GM19324 (cell line): ENCODE data around the gene SDCCAG8.
"Not testable (repeated sequence)": the region's sequence is repeated elsewhere in the genome, so short reads cannot be mapped to it uniquely, and the experiment has no call there.

ENCODE experiments used
- ATAC-seq: cut with Tn5 transposase; IDR thresholded peaks from one replicate; pipeline ENCODE4 v1.9.1; 2021; ENCODE audit warnings: mild to moderate bottlenecking, moderate library complexity; ENCODE audit not compliant: unreplicated experiment, low FRiP score

The SDCCAG8 gene

DNA sequence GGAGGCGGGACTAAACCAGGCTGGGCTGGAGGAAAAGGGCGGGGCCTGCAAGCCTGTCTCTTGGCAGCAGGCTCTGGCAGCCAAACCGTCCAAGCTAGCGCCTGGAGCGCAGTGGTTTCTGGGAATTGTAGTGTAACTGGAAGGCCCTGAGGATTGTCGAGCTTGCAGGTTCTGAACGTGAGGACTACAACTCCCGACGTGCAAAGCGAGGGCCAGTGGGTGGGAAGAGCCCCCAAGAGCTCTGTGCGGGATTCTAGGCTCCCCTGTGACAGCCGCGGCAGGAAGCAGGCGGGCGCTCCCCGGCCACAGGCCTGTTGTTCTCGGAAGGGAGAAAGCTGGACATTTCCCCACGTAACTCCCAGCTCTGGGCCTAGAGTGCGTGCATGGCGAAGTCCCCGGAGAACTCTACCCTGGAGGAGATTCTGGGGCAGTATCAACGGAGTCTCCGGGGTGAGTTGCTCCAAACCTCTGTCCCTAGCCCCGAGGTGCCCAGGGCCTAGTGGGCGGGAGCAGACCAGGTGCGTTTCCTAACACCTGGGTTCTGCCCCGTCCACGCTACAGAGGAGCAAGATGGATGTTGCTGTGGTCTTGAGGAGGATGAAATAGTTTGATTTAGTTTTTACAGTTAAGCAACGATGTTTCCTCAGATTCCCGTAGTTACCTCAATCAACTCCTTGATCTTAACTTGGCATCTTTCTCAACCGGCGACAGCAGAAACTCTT lies at the start of gene SDCCAG8:
SDCCAG8 (plus strand) TSS at position 251 of the 722 bp plus-strand sequence; CDS start at position 384, 133 bp downstream.
- ATAC-seq, result peak; percentile 81

DNA sequence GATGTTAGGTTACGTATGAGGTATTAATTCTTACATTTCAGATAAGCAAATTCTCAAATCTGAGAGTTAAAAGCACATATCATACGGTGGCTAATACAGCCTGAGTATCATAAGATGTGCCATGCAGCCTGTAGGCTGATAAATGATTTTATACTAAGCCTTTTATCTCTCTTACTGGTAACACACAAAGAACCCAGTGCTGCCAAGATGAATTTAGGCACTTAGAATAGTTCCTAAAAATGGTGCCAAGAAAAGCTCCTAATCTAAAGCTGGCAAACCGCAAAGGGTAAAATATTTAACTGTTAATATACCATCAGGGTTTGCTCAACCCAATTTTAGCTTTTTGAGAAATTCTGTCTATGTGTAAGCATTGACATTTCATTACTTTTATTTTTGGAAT lies 43.9 kb upstream of the SDCCAG8 start:
- ATAC-seq, result not testable (repeated sequence)

DNA sequence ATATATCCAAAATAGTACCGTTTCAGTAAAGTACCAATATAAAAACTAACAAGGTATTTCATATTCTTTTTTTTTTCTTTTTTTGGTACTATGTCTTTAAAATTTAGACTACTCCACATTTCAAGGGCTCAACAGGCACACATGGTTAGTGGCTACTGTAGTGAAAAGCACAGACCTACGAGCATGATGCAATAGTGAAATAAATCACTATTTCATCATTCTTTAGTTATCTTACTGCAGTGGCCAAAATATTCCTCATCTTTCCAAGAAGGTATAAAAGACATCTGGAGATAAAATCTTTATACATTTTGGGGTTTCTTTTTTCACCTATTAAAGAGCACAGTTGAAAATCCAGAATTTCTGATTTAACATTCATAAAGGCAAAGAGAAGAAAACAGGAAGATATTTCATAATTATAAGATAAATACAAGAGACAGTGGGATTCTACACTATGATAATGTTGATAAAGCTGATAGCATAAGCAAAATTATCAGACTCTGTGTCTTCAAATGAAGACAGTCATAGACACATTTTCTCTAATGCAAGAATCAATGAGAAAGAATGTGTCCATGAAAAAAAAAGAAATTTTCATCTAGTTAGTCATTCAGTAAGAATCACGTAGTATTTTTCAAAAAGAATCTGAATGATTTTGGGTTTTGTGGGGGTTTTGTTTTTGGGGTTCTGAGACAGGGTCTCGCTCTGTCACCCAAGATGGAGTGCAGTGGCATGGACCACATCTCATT lies 42.6 kb upstream of the SDCCAG8 start:
- ATAC-seq, result no peak

DNA sequence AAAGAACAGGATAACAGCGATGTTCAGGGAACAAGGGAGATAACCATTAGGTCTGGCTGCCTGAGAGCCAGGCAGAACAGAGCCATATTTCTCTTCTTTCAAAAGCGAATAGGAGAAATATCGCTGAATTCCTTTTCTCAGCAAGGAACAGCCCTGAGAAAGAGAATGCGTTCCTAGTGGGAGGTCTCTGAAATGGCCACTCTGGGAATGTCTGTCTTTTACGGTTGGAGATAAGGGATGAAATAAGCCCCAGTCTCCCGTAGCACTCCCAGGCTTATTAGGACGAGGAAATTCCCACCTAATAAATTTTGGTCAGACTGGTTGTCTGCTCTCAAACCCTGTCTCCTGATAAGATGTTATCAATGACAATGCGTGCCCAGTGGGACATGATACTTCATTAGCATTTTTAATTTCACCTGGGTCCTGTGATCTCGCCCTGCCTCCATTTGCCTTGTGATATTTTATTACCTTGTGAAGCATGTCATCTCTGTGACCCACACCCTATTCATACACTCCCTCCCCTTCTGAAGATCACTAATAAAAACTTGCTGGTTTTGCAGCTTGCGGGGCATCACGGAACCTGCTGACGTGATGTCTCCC lies 40.5 kb upstream of the SDCCAG8 start:
- not testable (repeated sequence) for ATAC-seq

DNA sequence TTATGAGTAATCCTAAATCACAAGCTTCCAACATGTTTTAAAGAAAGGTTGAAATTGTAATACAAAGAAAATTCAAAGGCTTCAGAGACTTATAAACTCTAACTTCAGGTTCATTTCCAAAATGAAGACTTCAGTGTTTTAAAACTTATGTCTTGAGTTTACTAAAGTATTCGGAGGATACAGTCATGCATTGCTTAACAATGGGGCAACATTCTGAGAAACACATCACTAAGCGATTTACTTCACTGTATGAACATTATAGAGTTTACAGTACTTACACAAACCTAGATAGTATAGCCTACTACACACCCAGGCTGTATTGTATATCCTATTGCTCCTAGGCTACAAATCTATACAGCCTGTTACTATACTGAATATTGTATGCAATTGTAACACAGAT lies 39.1 kb upstream of the SDCCAG8 start:
- ATAC-seq, result no peak

DNA sequence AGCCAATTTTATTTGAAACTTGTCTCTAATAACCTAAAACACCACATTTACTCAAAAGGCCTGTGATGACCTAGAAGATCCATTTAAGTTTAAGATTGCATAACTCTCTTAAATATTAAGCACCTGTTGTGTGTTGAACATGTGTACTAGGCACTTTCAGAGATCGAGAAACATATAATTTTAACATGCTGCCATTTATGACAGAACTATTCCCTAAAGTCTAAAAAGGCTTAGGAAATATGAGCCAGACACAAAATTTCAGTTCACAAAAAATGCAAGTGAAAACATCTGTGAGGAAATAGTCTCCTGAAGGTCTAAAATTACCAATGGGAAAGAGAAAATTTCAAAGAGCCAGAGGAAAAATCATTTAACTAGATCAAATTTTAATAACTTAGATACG lies 38.5 kb upstream of the SDCCAG8 start:
- no peak for ATAC-seq

DNA sequence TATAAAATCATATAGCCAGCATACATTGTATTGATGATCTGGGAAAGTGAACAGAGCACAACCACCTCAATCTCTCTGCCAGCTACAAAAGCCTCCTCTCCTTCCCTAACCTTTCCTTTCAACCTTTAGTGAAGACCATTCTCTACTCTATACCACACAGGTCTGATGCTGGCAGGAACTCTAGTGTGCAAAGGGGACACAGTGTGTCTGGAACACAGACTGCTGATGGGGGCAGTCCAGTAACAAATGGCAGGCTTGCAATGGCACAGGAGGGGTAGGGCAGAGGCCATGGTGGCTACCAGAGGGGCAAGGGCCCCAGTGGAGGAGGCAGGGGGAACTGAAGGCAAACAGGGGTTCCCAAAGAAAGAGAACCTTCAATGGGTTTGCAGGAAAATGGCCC lies 37.8 kb upstream of the SDCCAG8 start:
- ATAC-seq, result no peak

DNA sequence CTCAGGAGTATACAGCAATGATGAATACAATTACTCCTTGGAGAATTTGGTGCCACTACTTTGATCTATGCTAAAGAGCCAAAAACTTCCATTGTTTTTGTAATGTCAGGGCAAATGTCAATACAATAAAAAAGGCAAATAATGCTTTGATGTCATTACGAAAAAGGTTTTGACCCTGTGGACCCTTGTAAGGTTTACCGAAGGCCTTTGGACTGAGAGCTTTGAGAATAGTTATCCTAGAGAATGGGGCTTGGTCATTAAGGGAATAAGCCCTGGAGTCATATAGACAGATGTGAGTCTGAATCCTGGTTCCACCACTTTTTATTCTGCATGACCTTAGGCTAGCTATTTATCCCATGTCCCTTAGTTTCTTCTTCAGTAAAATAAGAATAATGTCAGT lies 28.2 kb upstream of the SDCCAG8 start:
- ATAC-seq, result no peak

DNA sequence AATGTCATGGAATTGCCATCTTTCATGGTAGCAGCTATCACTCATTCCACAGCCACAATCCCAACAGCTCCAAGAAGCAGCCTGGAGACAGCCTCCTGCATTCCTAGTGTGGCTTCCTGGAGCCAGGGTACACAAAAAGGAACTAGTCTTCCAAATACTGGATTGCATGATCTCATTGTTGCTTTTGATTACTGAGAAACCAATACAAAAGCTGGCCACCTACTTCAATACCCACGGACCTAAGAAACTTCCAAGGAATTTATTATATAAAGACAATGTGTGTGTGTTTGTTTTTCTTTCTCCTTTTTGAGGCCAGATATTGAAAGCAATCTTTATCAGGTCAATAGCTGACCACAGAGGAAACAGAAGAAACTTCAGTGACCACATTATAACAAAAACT lies 26.3 kb upstream of the SDCCAG8 start:
- ATAC-seq, result no peak

DNA sequence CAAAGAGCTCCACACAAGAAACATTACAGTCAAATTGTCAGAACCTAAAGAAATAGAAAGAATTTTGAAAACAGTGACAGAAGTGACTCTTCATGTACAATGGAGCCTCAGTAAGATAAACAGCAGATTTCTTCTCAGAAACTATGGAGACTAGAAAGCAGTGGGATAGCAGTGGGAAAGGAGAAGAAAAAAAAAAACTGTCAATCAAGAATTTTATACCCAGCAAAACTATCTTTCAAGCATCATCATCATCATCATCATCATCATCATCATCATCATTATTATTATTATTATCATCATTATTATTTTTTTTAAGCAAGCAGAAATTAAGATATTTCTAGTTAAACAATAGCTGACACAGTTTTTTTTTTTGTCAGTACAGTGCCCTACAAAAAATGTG lies 24.9 kb upstream of the SDCCAG8 start:
- ATAC-seq, result no peak

DNA sequence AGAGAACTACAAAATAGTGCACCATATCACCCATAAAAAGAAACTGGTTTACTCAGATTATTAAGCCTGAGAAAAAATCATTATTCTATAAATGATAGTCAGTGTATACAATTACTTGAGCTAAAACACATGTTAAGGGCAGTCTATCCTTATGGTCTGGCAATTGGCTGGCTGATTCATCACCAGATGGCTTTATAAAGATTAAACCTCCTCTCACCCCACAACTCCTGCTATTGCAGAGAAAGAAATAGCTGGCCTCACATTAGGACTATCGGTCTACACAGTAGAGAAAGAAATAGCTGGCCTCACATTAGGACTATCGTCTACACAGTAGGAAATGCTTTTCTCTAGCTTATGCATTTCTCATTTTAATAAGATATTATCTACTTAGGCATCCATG lies 21.9 kb upstream of the SDCCAG8 start:
- no peak for ATAC-seq

DNA sequence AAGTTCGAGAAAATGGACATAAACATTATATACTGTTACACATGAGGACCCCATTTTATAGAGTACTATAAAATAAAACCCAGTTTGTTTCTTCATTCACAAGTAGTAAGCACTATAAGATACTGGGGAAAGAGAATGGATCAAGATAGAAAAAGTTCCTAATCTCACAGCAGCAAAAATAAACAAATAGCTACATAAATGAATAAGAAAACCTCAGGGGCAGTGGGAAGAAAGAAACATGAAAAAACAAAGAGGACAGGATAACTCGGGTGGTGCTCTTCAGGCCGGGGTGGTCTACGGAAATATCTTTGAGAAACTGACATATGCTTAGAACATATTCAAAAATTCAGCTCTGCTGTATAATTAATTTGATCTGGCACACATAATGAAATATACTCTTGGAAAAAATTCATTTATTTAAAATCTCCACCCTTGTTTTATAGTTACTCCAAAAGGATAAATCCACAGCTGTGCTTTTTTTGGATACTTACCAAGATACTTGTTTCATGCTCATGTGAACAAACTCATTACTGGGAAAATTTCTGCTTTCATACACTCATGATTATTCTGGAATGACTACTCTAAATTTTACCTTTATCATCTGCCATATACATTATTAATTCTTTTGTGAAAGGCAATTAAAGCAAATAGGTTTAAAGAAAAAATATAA lies 20.7 kb upstream of the SDCCAG8 start:
- ATAC-seq, result no peak

DNA sequence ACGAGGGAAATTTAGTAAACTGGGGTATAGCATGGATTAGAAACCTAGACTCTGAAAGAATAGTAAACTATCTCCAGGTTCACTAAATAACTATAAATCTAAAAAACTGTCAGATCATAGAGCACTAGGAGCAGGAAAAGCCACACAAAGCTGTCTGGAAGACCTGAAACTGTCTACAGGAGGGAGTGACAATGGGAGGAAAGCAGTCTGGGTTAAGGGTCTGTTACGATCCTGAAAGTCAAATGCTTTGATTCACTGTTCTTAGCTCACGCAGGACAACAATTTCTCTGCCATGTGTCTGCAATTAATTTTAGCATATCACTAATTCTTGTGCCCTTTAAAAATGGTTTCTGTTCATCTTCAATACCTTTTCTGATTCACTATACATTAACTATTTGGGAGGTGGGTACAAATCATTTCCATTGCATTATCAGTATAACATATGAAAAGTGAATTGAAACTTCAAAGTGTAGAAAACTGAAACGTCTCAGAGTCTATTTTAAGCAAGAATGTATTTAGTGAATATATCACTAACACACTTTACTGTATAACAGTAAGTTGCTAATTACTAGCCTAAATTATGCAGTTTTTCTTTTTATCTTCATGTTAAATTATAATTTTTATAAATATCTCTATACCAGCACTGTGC lies 19.1 kb upstream of the SDCCAG8 start:
- ATAC-seq, result no peak

DNA sequence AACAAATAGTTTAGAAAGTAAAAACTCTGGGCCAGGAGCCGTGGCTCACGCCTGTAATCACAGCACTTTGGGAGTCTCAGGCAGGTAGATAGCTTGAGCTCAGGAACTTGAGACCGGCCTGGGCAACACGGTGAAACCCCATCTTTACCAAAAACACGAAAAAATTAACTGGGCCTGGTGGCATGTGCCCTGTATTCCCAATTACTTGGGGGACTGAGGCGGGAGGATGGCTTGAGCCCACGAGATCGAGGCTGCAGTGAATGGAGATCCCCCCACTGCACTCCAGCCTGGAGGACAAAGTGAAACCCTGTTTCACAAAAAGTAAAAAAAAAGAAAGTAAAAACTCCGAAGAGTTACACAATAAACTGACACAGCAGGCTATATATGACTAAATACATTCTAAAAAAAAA lies 11.4 kb upstream of the SDCCAG8 start:
- ATAC-seq, result peak; percentile 60

DNA sequence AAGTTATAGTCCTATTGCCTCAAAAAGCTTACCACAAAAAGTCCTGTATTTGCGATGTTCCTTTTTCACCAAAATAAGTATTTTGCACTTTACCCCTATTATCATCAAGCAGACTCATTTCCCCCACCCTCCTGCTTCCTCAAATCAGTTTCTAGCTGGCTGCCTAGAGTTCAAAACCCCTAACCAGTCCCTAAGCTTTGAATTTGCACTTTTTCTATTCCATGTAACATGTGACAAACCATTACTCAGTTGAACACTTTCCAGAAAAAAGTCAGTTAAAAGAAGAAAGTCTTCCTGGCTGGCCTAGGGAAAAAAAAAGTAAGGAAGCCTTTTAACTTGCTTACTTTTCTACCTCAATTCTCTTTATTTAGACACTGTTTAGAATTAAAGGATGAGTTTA lies 8.9 kb upstream of the SDCCAG8 start:
- no peak for ATAC-seq

DNA sequence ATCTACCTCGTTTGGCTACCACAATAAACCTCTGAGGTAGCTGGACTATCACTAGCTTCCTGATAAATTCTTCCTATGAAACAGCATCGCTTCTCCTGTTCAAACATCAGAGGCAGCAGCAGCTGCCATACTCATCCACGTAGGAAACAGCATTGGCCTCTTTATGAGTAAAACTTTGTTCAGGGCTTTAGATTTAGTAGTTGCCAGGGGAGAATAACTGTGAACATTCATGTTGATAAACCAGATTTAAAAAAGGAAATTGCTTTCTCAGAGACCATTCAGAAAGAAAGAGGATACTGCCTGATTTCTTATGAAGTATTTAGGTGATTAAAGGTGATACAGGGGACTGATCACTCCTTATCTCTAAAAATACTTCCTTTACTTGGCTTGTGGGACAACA lies 7.9 kb upstream of the SDCCAG8 start:
- no peak for ATAC-seq

DNA sequence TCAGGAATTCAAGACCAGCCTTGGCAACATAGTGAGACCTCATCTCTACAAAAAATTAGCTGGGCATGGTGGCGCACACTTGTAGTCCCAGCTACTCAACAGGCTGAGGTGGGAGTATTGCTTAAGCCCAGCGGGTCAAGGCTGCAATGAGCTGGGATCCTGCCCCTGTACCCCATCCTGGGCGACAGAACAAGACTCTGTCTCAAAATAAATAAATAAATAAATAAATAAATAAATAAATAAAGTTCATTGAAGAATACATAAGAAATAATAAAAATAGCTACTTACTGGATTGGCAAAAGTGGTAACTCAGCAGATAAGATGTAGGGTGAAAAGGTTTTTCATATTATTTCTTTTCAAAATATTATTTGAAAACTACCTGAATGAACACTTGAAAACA lies 6.6 kb upstream of the SDCCAG8 start:
- no peak for ATAC-seq

DNA sequence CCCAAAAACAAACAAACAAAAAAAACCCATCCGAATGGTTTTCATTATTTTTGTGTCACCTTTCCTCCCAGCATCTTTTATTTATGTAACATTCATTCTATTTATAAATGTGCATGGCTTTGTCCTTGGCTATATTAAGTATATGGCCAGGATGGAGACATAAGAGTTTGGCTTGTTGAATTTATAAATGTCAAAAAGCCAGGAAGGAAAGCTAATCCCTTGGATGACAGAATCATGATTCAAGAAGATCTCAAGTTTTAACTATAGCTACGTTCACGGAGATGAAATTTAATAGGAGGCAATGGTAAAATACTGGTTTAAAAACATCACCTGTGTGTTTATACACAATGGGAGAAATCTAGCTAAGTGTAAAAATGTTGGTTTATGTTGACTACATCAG lies 5.7 kb upstream of the SDCCAG8 start:
- ATAC-seq, result no peak

DNA sequence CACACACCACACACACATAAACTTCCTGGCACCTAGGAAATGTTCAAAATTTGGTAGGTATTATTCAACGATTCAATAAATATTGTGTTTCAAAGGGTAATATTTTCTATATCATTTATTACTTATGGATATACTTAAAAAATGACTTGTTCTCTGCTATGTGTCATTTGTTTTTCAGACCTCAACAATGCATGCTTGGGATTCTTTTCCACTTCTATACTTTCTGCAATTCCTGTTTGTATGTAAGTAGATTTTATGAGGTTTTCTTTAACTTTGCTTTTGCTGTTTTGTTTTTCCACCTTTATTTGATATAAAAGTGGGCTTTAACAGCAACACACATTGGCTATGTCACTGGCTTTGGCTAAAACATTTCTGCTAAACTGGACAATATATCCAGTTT lies 4.3 kb upstream of the SDCCAG8 start:
- no peak for ATAC-seq

DNA sequence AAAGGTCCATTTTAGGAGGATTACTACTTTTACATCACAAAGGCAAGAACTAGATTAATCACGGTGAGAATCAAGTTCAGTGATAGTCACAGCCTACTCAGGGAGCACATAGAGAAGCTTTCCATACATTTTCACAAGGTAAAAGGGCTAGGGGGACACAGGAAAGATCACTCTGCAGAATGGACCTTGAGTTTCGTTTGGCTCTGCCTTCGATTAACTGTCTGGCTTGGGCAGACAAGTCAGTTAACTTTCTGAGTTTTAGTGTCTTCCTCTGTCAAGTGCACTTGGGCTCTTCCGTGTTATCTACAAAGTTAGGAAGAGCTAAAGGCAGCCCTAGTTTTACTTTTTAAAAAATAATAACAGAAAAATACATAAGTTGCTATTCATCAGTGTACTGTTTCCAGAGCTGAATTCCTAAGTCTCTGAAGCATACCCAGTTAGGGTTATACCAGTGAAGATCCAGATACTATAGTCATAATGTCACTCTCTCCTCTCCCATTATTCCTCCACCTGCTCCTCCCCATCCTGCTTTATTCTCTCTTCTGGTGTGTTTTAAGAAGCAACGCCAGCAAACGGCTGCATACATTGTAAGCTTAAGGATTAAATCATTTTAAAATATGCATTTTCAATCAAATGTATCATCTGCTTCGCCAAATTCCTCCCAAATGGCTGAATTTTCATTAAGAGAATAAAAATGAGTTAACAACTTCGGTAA lies 2.5 kb upstream of the SDCCAG8 start:
- no peak for ATAC-seq
